Measurements from ENCODE around the gene WTIP. TPM values are rescaled to one million over a fixed set of nuclear protein-coding genes. Genes with fewer than 3 reads are reported as not detected.

Gene WTIP
- total RNA-seq, 1 donor from 2014 or later, result 0.17 TPM

- Mint-ChIP-seq H3K9me3 (ENCODE audit: unreplicated experiment) (peaks cover 7% of the 10 kb centered on the region), H3K4me3 (ENCODE audit: unreplicated experiment) (no peak overlapping the region), H3K36me3 (ENCODE audit: unreplicated experiment) (no peaks in the 10 kb centered on the region), H3K27ac (ENCODE audit: unreplicated experiment) (no peak overlapping the region), H3K4me1 (ENCODE audit: low read depth, unreplicated experiment) (peaks cover 2% of the 10 kb centered on the region), H3K27me3 (ENCODE audit: unreplicated experiment) (peaks cover 17% of the 10 kb centered on the region)
- DNase-seq, result no peak
- no peak for TF ChIP-seq CTCF (IDR thresholded peaks at IDR 0.05; ENCODE audit: partially characterized antibody, unreplicated experiment)
Observed at GRCh38 chr19:34480491-34480890, 1.1 kb upstream of the WTIP start.

- H3K27me3 Mint-ChIP-seq (ENCODE audit: unreplicated experiment), result peaks cover 16% of the 10 kb centered on the region
- H3K4me3 Mint-ChIP-seq (ENCODE audit: unreplicated experiment), result no peak overlapping the region
- no peak for DNase-seq
- no peak for TF ChIP-seq CTCF (IDR thresholded peaks at IDR 0.05; ENCODE audit: partially characterized antibody, unreplicated experiment)
- H3K4me1 Mint-ChIP-seq (ENCODE audit: low read depth, unreplicated experiment), result peaks cover 2% of the 10 kb centered on the region
- H3K36me3 Mint-ChIP-seq (ENCODE audit: unreplicated experiment), result no peaks in the 10 kb centered on the region
- H3K27ac Mint-ChIP-seq (ENCODE audit: unreplicated experiment), result no peak overlapping the region
- peaks cover 7% of the 10 kb centered on the region for H3K9me3 Mint-ChIP-seq (ENCODE audit: unreplicated experiment)
Observed at GRCh38 chr19:34481861-34482379, 362 bp downstream of the WTIP start.

GRCh38 chr19:34482380-34483250 is 1.1 kb downstream of the WTIP start:
- Mint-ChIP-seq H3K4me1 (ENCODE audit: low read depth, unreplicated experiment) (peaks cover 2% of the 10 kb centered on the region), H3K9me3 (ENCODE audit: unreplicated experiment) (peaks cover 7% of the 10 kb centered on the region), H3K4me3 (ENCODE audit: unreplicated experiment) (peak overlapping the region; percentile 83), H3K27ac (ENCODE audit: unreplicated experiment) (no peak overlapping the region), H3K27me3 (ENCODE audit: unreplicated experiment) (peaks cover 16% of the 10 kb centered on the region), H3K36me3 (ENCODE audit: unreplicated experiment) (no peaks in the 10 kb centered on the region)
- DNase-seq, result peak; percentile 49
- no peak for TF ChIP-seq CTCF (IDR thresholded peaks at IDR 0.05; ENCODE audit: partially characterized antibody, unreplicated experiment)

GRCh38 chr19:34484328-34484727 is 2.8 kb downstream of the WTIP start:
- TF ChIP-seq CTCF (IDR thresholded peaks at IDR 0.05; ENCODE audit: partially characterized antibody, unreplicated experiment), result no peak
- no peak overlapping the region for H3K4me3 Mint-ChIP-seq (ENCODE audit: unreplicated experiment)
- H3K27ac Mint-ChIP-seq (ENCODE audit: unreplicated experiment), result no peak overlapping the region
- H3K27me3 Mint-ChIP-seq (ENCODE audit: unreplicated experiment), result peaks cover 18% of the 10 kb centered on the region
- no peaks in the 10 kb centered on the region for H3K36me3 Mint-ChIP-seq (ENCODE audit: unreplicated experiment)
- peaks cover 5% of the 10 kb centered on the region for H3K9me3 Mint-ChIP-seq (ENCODE audit: unreplicated experiment)
- DNase-seq, result no peak
- peaks cover 2% of the 10 kb centered on the region for H3K4me1 Mint-ChIP-seq (ENCODE audit: low read depth, unreplicated experiment)

GRCh38 chr19:34485831-34486230 is 4.3 kb downstream of the WTIP start:
- H3K36me3 Mint-ChIP-seq (ENCODE audit: unreplicated experiment), result no peaks in the 10 kb centered on the region
- H3K4me3 Mint-ChIP-seq (ENCODE audit: unreplicated experiment), result no peak overlapping the region
- peaks cover 2% of the 10 kb centered on the region for H3K4me1 Mint-ChIP-seq (ENCODE audit: low read depth, unreplicated experiment)
- no peak for TF ChIP-seq CTCF (IDR thresholded peaks at IDR 0.05; ENCODE audit: partially characterized antibody, unreplicated experiment)
- H3K9me3 Mint-ChIP-seq (ENCODE audit: unreplicated experiment), result peaks cover 5% of the 10 kb centered on the region
- no peak for DNase-seq
- H3K27me3 Mint-ChIP-seq (ENCODE audit: unreplicated experiment), result peaks cover 13% of the 10 kb centered on the region
- H3K27ac Mint-ChIP-seq (ENCODE audit: unreplicated experiment), result no peak overlapping the region

Measured in glutamatergic neuron (in vitro differentiated cells).